ENCODE measurements around the gene ADK.
"Not testable (repeated sequence)": the region's sequence is repeated elsewhere in the genome, so short reads cannot be mapped to it uniquely, and the experiment has no call there.

ADK gene

GRCh38 chr10:74432841-74433594 is 282.0 kb downstream of the ADK start:
- DNase-seq (ENCODE audit: low read depth): no peak

- no peak for DNase-seq (ENCODE audit: low read depth)
These were observed 282.6 kb downstream of the ADK start for GRCh38 chr10:74433595-74433956.

- no peak for DNase-seq (ENCODE audit: low read depth)
These were observed 283.0 kb downstream of the ADK start for GRCh38 chr10:74433993-74434392.

GRCh38 chr10:74434547-74434946 is 283.5 kb downstream of the ADK start:
- no peak for DNase-seq (ENCODE audit: low read depth)

- DNase-seq (ENCODE audit: low read depth): no peak
These were observed 285.6 kb downstream of the ADK start for GRCh38 chr10:74436523-74437170.

- no peak for DNase-seq (ENCODE audit: low read depth)
These were observed 286.8 kb downstream of the ADK start for GRCh38 chr10:74437822-74438221.

GRCh38 chr10:74439213-74439612 is 288.2 kb downstream of the ADK start:
- DNase-seq (ENCODE audit: low read depth): no peak

GRCh38 chr10:74445493-74445892 is 294.5 kb downstream of the ADK start:
- no peak for DNase-seq (ENCODE audit: low read depth)

- no peak for DNase-seq (ENCODE audit: low read depth)
These were observed 299.6 kb downstream of the ADK start for GRCh38 chr10:74450602-74451001.

GRCh38 chr10:74451127-74451829 is 300.3 kb downstream of the ADK start:
- no peak for DNase-seq (ENCODE audit: low read depth)

- DNase-seq (ENCODE audit: low read depth): no peak
These were observed 302.1 kb downstream of the ADK start for GRCh38 chr10:74453169-74453568.

- DNase-seq (ENCODE audit: low read depth): not testable (repeated sequence)
These were observed 306.5 kb downstream of the ADK start for GRCh38 chr10:74457478-74457877.

- DNase-seq (ENCODE audit: low read depth): no peak
These were observed 309.8 kb downstream of the ADK start for GRCh38 chr10:74460812-74461211.

- no peak for DNase-seq (ENCODE audit: low read depth)
These were observed 323.1 kb downstream of the ADK start for GRCh38 chr10:74474022-74474713.

- not testable (repeated sequence) for DNase-seq (ENCODE audit: low read depth)
These were observed 325.2 kb downstream of the ADK start for GRCh38 chr10:74476162-74476706.

GRCh38 chr10:74480778-74481177 is 329.8 kb downstream of the ADK start:
- DNase-seq (ENCODE audit: low read depth): no peak

GRCh38 chr10:74483356-74483755 is 332.3 kb downstream of the ADK start:
- no peak for DNase-seq (ENCODE audit: low read depth)

- DNase-seq (ENCODE audit: low read depth): no peak
These were observed 334.3 kb downstream of the ADK start for GRCh38 chr10:74485283-74485682.

GRCh38 chr10:74486659-74487058 is 335.6 kb downstream of the ADK start:
- DNase-seq (ENCODE audit: low read depth): no peak

- DNase-seq (ENCODE audit: low read depth): no peak
These were observed 337.9 kb downstream of the ADK start for GRCh38 chr10:74488907-74489306.

- DNase-seq (ENCODE audit: low read depth): no peak
These were observed 339.5 kb downstream of the ADK start for GRCh38 chr10:74490551-74490950.

GRCh38 chr10:74491014-74491413 is 340.0 kb downstream of the ADK start:
- DNase-seq (ENCODE audit: low read depth): no peak

All from HS-27A (cell line).